Stimulated activated CD8-positive, alpha-beta memory T cell treated with anti-CD3 and anti-CD28 coated beads, Interleukin-15, amount 100 ng/mL, for 1 hour (primary cell): Measurements from ENCODE around the gene ZBTB7C.

Experiments
- DNase-seq: peaks from one replicate; pipeline ENCODE4 v3.0.0-alpha.2; 2020; ENCODE audit warnings: low read depth

ZBTB7C gene

DNA sequence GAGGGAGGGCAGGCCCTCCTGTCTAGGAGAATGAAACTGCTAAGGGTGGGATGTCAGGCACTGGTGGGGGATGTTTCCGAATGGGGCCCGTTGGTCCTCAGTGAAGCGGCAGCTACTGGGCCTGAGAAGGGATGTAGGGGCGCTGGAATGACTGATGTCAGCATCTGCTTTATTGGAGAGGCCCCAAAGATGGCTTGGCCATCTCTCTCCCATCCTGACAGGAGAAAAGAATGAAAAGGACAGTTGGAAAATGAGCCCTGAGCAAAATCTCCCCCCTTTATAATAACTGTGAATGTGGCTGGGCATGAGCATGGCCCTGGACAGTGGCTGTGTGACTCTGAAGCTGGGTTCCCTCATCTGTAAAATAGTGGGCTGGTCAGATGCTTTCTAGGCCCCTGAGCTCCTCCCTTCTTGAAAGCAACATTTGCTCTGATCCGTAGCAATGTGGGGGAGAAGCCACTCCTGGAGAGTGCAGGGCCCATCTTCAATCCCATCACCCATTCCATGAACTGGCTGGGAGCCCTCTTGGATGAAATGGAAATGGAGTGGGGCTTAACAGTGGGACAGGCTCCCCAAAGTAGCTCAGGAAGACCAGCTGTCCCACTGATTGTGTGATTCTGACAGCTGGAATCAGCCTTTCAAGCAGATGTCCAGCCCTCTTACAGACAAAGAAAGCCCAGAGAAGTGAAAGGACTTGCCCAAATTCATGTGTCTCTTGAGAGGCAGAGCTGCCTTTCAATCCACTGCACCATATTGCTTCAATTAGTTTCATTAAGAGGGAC, 246.0 kb downstream of the ZBTB7C start:
- DNase-seq: no peak

DNA sequence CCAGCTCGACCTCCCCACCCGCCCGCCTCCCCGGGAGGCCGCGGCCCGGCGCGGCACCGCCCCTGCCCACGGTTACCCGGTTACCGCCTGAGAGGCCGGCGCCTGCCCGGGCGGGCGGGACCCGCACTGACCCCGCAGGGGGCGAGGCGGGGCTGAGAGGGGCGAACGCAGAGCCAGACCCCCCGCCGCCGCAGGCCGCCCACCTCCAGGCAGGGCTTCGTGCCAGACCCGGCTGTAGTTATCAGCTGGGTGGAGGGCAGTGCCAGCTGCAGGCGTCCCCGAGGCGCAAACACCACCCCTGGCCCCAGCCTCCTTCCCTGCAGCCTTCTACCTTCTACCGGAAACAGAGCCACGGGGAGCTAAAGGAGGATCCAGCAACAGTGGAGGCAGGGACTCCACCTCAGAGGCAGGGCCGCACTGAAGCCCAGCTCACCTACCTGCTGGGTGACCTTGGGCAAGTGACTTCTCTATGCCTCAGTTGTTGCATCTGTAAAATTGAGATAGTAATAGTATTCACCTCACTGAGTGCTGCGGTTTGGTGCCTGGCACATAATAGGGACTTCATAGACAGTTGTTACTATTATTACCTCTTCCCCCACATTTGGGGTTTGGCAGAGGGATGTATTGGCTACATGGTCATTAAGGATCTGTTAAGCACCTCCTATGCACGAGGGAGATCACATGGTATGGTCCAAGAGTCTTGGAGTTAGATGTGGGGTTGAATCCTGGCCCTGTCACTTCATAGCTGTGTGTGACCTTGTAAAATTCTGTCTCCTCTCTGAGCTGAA, 247.1 kb downstream of the ZBTB7C start:
- DNase-seq: no peak

DNA sequence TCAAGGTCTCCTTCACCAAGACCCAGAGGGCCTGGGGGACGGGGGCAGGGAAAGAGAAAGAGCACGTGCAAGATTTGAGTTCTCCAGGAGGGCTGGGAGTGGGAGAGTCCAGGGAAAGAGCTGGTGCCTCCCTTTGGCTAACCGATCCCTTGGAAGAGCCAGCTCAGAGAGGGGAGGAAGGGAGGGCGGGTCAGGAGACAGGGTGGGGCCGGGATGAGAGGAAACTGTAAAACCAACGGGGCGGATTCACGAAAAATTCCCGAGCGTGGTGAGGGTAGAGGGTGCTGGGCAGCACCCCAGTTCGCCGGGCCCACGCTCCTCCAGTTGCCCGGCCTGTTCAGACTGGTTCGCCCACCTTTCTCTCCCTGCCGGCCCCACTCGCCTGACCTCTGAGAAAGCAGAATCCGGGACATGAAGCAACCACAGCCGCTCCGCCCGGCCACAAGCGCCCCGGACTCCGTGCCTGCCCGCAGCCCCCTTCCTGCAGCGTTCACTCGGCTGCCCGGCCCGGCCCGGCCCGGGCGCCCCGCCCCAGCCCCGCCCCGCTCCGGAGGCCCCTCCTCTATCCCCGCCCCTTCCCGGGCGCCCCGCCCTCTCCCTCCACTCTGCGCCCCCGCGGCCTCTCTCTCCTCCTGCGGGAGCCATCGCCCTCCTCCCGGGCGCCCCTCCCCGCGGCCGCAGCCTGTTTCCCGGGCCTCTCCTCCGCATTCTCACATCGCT, 247.8 kb downstream of the ZBTB7C start:
- DNase-seq: peak; percentile 20

GRCh38 chr18:48160622-48161021, 248.6 kb downstream of the ZBTB7C start:
- no peak for DNase-seq

- DNase-seq: no peak
These were observed 249.4 kb downstream of the ZBTB7C start for GRCh38 chr18:48159816-48160215.

DNA sequence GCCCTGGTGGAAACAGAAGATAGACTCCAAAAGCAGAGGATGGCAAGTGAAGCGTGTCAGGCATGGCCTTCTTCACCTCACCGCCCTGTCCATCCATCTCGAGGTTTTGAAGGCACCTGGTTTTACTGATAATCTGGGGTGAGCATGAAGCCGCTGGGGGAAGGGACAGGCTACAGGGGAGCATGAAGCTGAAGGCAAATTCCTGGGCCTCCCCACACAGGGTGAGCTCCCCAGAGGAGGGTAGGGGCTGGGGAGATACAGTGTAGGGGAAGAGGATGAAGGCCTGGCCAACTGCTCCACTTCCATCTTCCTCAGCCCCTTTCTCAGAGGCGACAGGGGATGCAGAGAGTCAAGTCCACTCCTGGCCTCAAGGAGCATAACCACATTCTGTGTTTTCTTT, 250.5 kb downstream of the ZBTB7C start:
- no peak for DNase-seq

DNA sequence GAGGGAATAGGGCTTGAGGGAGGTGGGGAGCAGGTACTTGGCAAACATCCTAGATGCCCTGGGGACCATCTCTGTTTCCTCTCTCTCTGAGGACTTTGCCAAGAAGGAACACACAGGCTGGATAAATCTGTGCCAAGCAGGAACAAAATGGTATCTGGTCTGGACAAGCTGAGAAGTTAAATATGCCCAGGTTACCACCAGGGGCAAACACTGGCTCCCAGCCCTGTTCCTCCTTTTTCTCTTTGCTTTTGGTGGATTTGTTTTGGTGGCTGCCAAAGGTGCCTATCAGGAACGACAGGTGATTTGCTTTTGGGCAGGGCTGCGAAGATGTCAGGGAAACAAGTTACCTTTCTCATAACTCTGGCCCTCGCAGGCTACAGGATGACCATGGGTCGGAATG, 251.2 kb downstream of the ZBTB7C start:
- DNase-seq: no peak

GRCh38 chr18:48155856-48156255, 253.3 kb downstream of the ZBTB7C start:
- DNase-seq: no peak

- DNase-seq: no peak
These were observed 254.4 kb downstream of the ZBTB7C start for GRCh38 chr18:48154828-48155227.

DNA sequence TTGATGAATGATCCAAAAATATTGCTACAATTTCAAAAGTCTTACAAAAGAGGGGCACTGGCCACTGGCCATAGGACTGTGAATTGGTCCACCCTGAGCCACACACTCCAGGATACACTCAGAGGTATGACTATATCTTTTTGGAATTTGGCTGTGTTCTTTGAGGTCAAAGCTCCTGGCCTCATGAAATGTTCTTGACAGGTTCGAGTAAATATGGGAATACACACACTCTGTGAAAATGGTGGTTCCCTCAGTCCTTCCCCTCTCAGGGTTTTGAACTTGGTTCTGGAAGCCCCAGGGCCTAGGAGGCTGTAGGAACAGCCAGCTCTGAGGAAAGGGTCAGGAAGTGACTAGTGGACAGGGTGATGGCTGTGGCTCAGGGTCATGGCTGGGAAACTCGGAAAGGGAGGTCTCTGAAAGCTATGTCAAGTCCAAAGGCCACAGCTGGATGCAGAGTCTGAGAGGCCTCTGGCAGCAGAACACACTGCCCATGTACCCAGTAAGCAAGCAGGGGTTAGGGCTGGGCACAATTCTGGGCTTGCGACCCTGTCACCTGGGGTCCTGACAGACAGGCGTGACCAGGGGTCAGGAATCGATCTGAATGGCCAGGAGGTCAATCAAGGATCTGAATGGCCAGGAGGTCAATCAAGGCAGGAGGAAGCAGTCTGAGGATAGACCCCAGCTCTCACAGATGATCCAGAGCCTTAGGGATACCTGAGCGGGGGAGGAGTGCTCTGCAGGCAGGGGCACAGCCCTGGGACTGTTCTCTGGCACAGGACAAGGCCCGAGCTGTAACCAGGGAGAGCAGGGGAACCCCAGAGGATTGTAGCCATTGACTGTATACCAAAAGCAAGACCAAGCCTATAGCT, 255.3 kb downstream of the ZBTB7C start:
- DNase-seq: no peak

DNA sequence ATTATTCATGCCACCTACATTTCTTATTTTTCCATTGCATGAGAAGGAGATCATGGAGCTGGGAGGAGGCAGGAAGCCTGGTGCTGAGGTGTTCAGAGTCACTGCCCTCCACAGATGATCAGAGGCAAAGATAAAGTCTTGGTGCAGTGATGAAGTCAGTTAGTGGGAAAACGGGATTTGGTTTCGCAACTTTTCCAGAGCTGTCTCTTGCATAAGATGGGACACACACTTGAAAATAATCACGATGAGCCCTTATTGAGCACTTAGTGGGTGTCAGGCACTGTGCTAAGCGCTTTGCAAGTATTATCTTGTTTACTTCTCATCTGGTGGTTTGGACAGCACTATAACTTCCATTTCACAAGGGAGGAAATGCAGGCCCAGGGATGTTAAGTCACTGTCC, 256.6 kb downstream of the ZBTB7C start:
- DNase-seq: no peak

DNA sequence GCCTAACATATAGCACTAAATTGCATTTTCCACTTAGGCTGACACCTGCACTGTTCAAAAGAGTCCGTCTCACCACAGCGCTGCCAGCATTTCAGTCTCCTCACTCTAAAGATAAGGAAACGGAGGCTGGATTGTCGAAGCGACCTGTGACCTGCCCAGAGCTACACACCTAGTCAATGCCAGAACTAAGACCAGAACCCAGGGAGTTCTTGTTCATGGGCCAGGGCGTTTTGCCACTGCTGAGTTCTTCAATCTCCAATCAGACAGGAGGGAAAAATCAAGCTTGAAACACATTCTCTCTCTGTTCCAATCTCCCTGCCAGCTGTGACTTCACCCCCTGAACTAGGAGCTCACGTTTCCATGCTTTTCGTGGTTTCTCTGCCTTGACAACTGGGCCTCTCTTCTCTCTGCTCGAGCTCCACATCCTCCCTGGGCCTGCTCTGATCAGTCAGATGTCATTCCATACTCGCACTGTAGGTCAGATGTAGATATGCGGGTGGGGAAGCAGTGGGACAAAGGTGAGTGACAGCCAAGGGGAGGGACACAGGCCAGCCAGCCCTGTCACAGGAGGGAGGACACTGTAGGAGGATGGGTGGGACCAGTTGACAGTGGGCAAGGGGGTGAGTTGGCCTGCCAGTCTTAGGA, 257.6 kb downstream of the ZBTB7C start:
- DNase-seq: no peak

DNA sequence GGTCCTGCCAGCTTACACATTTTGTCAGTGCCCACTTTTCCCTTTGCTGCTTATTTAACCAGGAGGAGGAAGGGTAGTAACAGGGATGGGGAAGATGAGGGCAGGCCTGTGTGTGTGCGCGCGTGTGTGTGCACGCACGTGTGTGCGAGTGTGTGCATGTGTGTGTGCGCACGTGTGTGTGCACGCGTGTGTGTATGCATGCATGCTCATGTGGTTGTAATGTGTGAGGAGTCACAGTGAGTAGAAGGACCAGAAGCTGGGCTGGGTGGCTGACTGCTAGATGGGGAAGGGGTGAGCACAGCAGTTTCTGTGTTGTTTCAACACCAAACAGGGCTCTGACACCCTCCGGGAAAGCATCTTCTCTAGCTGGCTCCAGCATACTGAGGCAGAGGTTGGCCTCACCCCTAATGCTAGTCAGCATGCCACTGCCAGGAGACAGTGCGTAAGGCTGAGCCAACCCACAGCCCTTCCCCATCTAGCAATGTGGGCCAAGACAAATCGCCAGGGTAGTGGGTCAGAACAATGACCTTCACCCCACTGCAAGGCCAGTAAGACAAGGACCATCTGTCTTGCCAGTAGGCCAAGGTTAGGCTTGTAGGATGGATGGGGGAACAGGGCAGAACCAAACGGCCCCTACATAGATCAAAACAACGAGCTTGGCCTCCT, 260.0 kb downstream of the ZBTB7C start:
- DNase-seq: no peak

DNA sequence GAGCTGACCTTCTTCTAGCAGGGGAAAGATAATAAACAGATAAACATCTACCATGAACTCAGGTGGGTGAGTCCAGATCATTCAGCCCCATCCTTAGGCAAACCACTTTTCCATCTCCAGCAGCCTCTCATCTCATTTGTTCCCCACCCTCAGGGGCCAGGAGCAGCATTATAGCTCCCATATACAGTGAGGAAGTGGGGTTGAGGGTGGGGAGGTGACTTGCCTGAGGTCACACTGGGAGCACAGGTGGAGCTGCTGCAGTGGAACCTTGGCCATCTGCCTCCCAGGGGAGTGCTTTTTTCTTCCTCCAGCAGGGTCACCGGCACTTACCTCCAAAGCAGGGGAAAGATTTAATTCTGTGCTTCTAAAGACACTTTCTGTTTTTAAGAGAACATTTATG, 266.2 kb downstream of the ZBTB7C start:
- no peak for DNase-seq

DNA sequence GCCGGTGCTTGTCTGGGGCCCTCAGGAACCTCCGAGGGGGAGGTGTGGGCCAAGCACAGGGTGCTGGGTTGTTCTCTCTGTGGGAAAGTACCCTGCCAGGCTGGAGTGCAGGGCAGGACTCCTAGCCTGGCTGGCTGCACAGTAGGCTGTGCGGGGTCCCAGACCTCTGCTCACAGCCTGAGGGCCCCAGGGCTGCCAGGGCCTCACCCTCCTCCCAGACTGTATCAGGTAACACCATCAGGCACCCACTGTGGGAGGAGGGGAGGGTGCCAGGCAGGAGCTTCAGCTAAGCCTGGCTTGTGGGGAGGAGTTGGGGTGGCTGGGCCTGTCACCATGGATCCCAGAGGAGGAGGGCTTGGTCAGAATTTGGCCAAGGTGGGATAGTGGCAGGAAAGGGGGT, 266.8 kb downstream of the ZBTB7C start:
- no peak for DNase-seq

GRCh38 chr18:48140731-48141130, 268.5 kb downstream of the ZBTB7C start:
- no peak for DNase-seq

DNA sequence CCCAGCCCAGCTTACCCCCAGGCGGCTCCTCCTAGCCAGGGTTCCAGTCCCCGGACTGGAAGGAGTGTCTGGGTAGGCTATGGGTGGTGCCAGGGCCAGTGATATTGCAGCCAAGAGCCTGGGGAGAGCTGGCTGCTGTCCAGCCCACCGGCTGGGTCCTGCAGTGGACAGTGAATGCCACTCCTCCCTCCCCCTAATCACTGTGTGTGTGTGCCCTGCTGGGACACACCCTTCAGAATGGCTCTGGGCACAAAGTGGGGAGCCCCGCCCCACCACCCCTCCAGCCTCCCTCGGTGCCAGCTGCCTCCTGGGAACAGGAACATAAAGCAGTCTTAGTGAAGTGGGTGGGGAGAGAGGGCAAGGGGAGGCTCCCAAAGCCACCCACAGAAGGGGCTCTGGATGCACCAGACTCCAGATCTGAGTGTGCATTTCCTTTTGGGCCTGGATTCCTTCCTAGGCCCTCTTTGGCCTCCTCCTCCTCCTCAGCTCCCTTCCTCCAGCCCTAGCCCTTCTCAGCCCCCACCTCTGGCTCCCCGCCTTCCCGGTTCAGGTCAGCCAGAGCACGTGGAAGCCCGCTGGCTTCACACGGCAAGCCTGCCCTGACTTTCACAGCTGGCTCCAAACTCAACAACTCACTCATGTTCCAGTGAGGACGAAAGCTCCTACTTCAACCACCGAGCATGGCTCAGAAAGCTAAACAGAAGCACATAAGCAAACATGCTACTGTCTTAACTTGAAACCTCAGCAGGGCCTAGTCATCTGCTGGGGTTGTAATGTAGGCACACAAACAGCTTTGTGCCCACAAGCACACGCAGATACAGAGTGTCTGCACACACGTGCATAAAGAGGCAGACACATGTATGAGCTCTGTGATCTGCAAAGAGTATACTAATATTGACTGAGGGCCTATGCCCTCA, 269.5 kb downstream of the ZBTB7C start:
- no peak for DNase-seq

- DNase-seq: no peak
These were observed 270.3 kb downstream of the ZBTB7C start for GRCh38 chr18:48138660-48139430.

GRCh38 chr18:48138210-48138609, 271.0 kb downstream of the ZBTB7C start:
- DNase-seq: no peak
